T-cell (primary cell): ENCODE data around the gene CHD5. TPM values are rescaled to one million over a fixed set of nuclear protein-coding genes. Genes with fewer than 3 reads are reported as not detected.

ENCODE experiments used
- ATAC-seq, 4 experiments: fragments of 200-7000 bp in 3 of 4; fragments of 150-1000 bp in 1 of 4; cut with Tn5 transposase; replicated peaks in 1 of 4; 1 replicate in 3 of 4; 2 replicates in 1 of 4; pipeline ENCODE4 v1.10.0; 2021; ENCODE audit warnings: moderate library complexity in 3 of 4, mild to moderate bottlenecking in 2 of 4, moderate number of reproducible peaks in 1 of 4
- CTCF ChIA-PET, 2 donors: fragments of 300-600 bp; sonication (Branson Sonifier 250); formaldehyde crosslinking; loops; one replicate each; lab custom pipeline; 2022; ENCODE audit warnings: antibody characterized with exemption in 2 of 2; lab: Charles Lee
- POLR2A ChIA-PET, 2 donors: fragments of 300-600 bp; sonication (Branson Sonifier 250); formaldehyde crosslinking; loops; one replicate each; lab custom pipeline; 2022; ENCODE audit warnings: antibody characterized with exemption in 2 of 2; lab: Charles Lee
- DNase-seq, 35 experiments: peaks; one replicate each; pipeline versions ENCODE4 v3.0.0 to v3.0.0-alpha.2; 2013 to 2023
- H3K27ac ChIP-seq: one replicate; pipeline ENCODE4 v1.5.1; 2013; ENCODE audit warnings: low read length
- H3K27me3 ChIP-seq, 2 experiments: replicated peaks in 1 of 2; 1 replicate in 1 of 2; 2 replicates in 1 of 2; pipeline versions ENCODE4 v1.6.1 to v1.7.0; 2013; ENCODE audit warnings: low read length in 1 of 2, mixed read lengths in 1 of 2; ENCODE audit not compliant: control insufficient read depth in 2 of 2, insufficient read depth in 2 of 2; ENCODE audit errors: extremely low read depth in 1 of 2
- H3K36me3 ChIP-seq, 2 donors: 1 replicate in 1 of 2; 2 replicates in 1 of 2; pipeline versions ENCODE4 v1.6.1 to v1.7.0; 2013; ENCODE audit warnings: low read length in 1 of 2; ENCODE audit not compliant: control insufficient read depth in 2 of 2, insufficient read depth in 1 of 2; ENCODE audit errors: extremely low read depth in 1 of 2
- H3K4me1 ChIP-seq, 2 experiments: 1 replicate in 1 of 2; 2 replicates in 1 of 2; pipeline versions ENCODE4 v1.6.1 to v1.7.0; 2013; ENCODE audit warnings: low read length in 2 of 2, mixed read lengths in 1 of 2; ENCODE audit not compliant: insufficient read depth in 2 of 2, control insufficient read depth in 1 of 2; ENCODE audit errors: extremely low read depth in 1 of 2
- H3K4me3 ChIP-seq, 2 donors: 1 replicate in 1 of 2; 2 replicates in 1 of 2; pipeline versions ENCODE4 v1.5.1 to v1.7.0; 2013; ENCODE audit warnings: mild to moderate bottlenecking in 2 of 2, low read length in 1 of 2, moderate library complexity in 1 of 2; ENCODE audit not compliant: control insufficient read depth in 1 of 2; ENCODE audit errors: extremely low read depth in 1 of 2
- H3K9me3 ChIP-seq: 2 replicates; pipeline ENCODE4 v1.7.0; 2013
- H3K27ac Mint-ChIP-seq, 2 donors: one replicate each; pipeline ENCODE4 v1.8.0; 2020 to 2021; ENCODE audit warnings: mild to moderate bottlenecking in 2 of 2, mixed read lengths in 2 of 2
- H3K27me3 Mint-ChIP-seq, 2 donors: one replicate each; pipeline ENCODE4 v1.8.0; 2021 to 2022; ENCODE audit warnings: mixed read lengths in 2 of 2
- H3K36me3 Mint-ChIP-seq: one replicate; pipeline ENCODE4 v1.8.0; 2021; ENCODE audit warnings: mixed read lengths
- H3K4me1 Mint-ChIP-seq, 3 donors: one replicate each; pipeline ENCODE4 v1.8.0; 2020 to 2022; ENCODE audit warnings: mixed read lengths in 3 of 3, mild to moderate bottlenecking in 1 of 3
- H3K4me3 Mint-ChIP-seq, 3 donors: one replicate each; pipeline ENCODE4 v1.8.0; 2020 to 2022; ENCODE audit warnings: mild to moderate bottlenecking in 3 of 3, mixed read lengths in 3 of 3, moderate library complexity in 3 of 3
- H3K9me3 Mint-ChIP-seq, 3 donors: one replicate each; pipeline ENCODE4 v1.8.0; 2020 to 2022; ENCODE audit warnings: mixed read lengths in 3 of 3
- WGBS: methylation state at CpG from one replicate; pipeline ENCODE4 v1.1.5; 2013; ENCODE audit warnings: missing lambda C conversion rate; ENCODE audit not compliant: insufficient coverage; 5-methylcytosine and 5-hydroxymethylcytosine counted together
- total RNA-seq, 35 experiments: library from RNA in 6 of 35; stranded (reverse) in 6 of 35; fragments of 120-200 nt in 1 of 35; gene quantifications; one replicate each; pipeline versions ENCODE4 v1.2.1 to v1.2.4 and lab custom pipeline; 2013 to 2026

CHD5 gene
- total RNA-seq, 5 donors from 2014 or later (not counting 1 experiment from before 2014, with no cell fraction given) = 0.05 to 0.23 (median 0.16) TPM

DNA sequence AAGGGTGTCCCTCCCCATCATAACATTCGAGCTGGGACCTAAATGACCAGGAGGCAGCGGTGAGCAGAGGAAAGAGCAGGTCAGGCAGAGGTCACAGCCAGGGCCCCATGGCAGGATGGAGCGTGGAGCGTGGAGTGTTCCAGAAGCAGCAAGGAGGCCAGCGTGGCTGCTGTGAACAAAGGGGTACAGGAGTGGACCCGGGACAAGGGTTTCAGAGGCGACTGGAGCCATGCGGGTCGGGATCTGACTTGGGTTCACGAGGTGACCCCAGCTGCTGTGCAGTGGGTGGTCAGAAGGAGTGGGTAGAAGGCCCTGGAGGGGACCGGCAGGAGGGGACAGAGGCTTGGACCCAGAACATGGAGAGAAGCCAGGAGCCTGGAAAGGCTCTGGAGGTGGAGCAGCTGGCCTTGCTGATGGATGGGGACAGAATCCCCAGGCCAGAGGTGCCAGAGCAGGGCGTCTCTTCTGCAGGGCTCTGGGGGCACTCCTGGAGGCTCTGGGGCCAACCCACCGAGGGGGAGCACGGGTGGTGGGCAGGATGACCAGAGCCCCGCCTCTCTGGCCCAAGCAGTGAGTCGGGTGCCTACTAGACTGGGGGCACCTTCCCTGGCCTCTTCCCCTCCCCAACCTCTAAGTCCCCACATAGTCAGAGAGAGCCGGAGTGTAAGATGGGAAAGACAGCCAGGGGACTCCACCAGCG lies 2.3 kb downstream of the CHD5 start:
- H3K4me1 ChIP-seq = peaks cover 0 to 20% of the 10 kb centered on the region in 2 experiments
- no peak overlapping the region for H3K4me3 ChIP-seq
- no peak for ATAC-seq
- WGBS = 71% methylated on average over 15 of the region's 18 CpGs
- ChIA-PET POLR2A (no interaction called here), CTCF (no interaction called here)
- Mint-ChIP-seq H3K27ac (peak overlapping the region in 1 of 2 donors; percentile 2), H3K9me3 (no peaks in the 10 kb centered on the region), H3K27me3 (peaks cover 37 to 47% of the 10 kb centered on the region in 2 donors), H3K36me3 (no peaks in the 10 kb centered on the region), H3K4me3 (peak overlapping the region in 1 of 3 donors; percentile 54), H3K4me1 (peaks cover 22 to 26% (median 24%) of the 10 kb centered on the region in 3 donors)
- no peak for DNase-seq
- no peaks in the 10 kb centered on the region for H3K9me3 ChIP-seq
- no peaks in the 10 kb centered on the region for H3K36me3 ChIP-seq
- no peak overlapping the region for H3K27ac ChIP-seq
- peaks cover 7 to 72% of the 10 kb centered on the region in 2 experiments for H3K27me3 ChIP-seq

DNA sequence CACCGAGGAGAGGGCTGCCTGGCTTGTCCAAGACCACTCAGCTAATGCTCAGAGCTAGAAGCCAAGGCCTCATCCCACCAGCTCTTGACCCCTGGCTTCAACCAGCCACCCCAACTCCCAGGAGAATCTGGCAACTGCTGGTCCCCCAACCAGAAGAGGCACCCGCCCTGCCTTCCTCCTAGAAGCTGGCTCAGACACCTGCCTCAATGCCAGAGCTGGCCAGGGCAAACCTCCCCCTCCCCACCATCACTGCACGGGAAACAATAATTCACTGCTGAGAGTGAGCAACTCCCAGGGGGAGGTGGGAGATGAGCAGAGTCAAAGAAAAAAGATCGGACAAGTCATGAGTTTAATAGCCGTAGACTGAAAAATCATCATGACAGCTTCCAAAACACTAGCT lies 3.3 kb downstream of the CHD5 start:
- Mint-ChIP-seq H3K4me3 (no peak overlapping the region), H3K9me3 (no peaks in the 10 kb centered on the region), H3K36me3 (no peaks in the 10 kb centered on the region), H3K27me3 (peaks cover 35 to 49% of the 10 kb centered on the region in 2 donors), H3K4me1 (peaks cover 21 to 24% (median 24%) of the 10 kb centered on the region in 3 donors), H3K27ac (no peak overlapping the region)
- ChIA-PET POLR2A (no interaction called here), CTCF (no interaction called here)
- Histone ChIP-seq H3K27me3 (peaks cover 7 to 77% of the 10 kb centered on the region in 2 experiments), H3K9me3 (no peaks in the 10 kb centered on the region), H3K4me1 (peaks cover 0 to 20% of the 10 kb centered on the region in 2 experiments), H3K4me3 (no peak overlapping the region), H3K36me3 (no peaks in the 10 kb centered on the region), H3K27ac (no peak overlapping the region)
- ATAC-seq (no peak), DNase-seq (no peak)
- 60% methylated on average over 1 of the region's 5 CpGs for WGBS

DNA sequence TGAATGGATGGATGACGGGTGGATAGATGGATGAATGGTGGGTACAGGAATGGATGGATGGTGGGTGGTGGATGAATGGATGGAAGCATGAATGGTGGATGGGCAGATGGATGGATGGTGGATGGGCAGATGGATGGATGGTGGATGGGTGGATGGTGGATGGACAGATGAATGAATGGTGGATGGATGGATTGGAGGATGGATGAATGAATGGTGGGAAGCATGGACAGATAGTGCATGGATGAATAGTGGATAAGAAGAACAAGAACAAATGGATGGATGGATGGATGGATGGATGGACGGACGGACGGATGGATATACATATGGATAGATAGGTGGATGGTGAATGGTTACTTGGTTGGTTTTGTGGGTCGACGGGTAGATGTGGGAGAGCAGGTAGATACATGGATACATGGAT lies 4.7 kb downstream of the CHD5 start:
- WGBS = 80% methylated on average over 6 of the region's 6 CpGs
- H3K27me3 Mint-ChIP-seq = peaks cover 24 to 42% of the 10 kb centered on the region in 2 donors
- ChIA-PET POLR2A (no interaction called here), CTCF (no interaction called here)
- no peak overlapping the region for H3K27ac Mint-ChIP-seq
- no peaks in the 10 kb centered on the region for H3K9me3 Mint-ChIP-seq
- Histone ChIP-seq H3K4me1 (peaks cover 0 to 9% of the 10 kb centered on the region in 2 experiments), H3K27me3 (peaks cover 7 to 78% of the 10 kb centered on the region in 2 experiments), H3K27ac (no peak overlapping the region), H3K9me3 (no peaks in the 10 kb centered on the region), H3K4me3 (no peak overlapping the region), H3K36me3 (no peaks in the 10 kb centered on the region)
- H3K36me3 Mint-ChIP-seq = no peaks in the 10 kb centered on the region
- ATAC-seq (no peak), DNase-seq (no peak)
- H3K4me1 Mint-ChIP-seq = peaks cover 9 to 13% (median 12%) of the 10 kb centered on the region in 3 donors
- H3K4me3 Mint-ChIP-seq = no peak overlapping the region

DNA sequence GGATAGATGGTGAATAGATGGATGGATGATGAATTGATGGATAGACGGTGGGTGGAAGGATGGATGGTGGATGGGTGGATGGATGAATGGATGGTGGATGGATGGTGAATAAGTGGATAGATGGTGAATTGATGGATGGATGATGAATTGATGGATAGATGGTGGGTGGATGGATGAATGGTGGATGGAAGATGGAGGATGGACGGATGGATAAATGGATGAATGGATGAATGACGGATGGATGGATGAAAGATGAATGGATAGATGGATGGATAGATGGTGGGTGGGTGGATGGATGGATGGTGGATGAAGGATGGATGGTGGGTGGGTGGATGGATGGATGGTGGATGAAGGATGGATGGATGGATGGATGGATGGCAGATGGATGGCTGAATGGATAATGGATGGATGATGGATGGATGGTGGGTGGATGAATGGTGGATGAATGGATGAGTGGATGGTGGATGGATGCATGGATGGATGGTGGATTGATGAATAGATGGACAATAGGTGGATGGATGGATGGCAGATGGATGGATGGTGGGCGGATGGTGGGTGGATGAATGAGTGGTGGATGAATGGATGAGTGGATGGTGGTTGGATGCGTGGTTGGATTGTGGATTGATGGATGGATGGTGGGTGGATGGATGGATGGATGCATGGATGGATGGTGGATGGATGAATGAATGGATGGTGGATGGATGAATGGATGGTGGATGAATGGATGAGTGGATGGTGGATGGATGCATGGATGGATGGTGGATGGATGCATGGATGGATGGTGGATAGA lies 5.3 kb downstream of the CHD5 start:
- Mint-ChIP-seq H3K27me3 (peaks cover 24 to 44% of the 10 kb centered on the region in 2 donors), H3K27ac (no peak overlapping the region), H3K9me3 (no peaks in the 10 kb centered on the region), H3K4me3 (no peak overlapping the region), H3K36me3 (no peaks in the 10 kb centered on the region), H3K4me1 (peaks cover 9 to 13% (median 12%) of the 10 kb centered on the region in 3 donors)
- ChIA-PET CTCF (no interaction called here), POLR2A (no interaction called here)
- DNase-seq (no peak), ATAC-seq (no peak)
- no peaks in the 10 kb centered on the region for H3K9me3 ChIP-seq
- no peaks in the 10 kb centered on the region for H3K36me3 ChIP-seq
- peaks cover 0 to 9% of the 10 kb centered on the region in 2 experiments for H3K4me1 ChIP-seq
- no peak overlapping the region for H3K4me3 ChIP-seq
- 93% methylated on average over 5 of the region's 5 CpGs for WGBS
- H3K27ac ChIP-seq = no peak overlapping the region
- H3K27me3 ChIP-seq = peaks cover 7 to 82% of the 10 kb centered on the region in 2 experiments

DNA sequence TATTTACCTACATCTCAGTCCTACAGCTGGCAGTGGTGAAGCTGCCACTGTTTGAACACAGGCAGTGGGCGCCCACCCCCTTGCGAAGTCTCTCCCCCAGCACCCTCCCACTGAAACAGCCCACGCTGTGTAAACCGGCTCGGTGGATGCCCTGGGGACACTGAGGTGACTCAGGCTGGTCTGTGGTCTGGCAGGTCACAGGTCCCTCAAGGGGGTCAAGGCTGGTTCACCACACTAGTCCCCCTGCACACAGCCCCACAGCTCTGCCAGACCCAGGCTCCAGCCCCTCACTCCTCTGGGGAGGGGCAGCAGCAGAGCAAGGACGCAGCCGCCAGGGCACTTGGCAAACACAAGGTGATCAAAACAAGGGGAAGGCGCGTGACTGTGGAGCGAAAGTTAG lies 7.6 kb downstream of the CHD5 start:
- CTCF ChIA-PET = no interaction called here
- H3K36me3 ChIP-seq = no peaks in the 10 kb centered on the region
- Mint-ChIP-seq H3K4me3 (no peak overlapping the region), H3K27me3 (peaks cover 11 to 35% of the 10 kb centered on the region in 2 donors), H3K36me3 (no peaks in the 10 kb centered on the region), H3K4me1 (peaks cover 1 to 5% (median 3%) of the 10 kb centered on the region in 3 donors), H3K27ac (no peak overlapping the region), H3K9me3 (no peaks in the 10 kb centered on the region)
- POLR2A ChIA-PET = no interaction called here
- no peaks in the 10 kb centered on the region for H3K9me3 ChIP-seq
- H3K27ac ChIP-seq = no peak overlapping the region
- WGBS = 87% methylated on average over 8 of the region's 10 CpGs
- peaks cover 0 to 76% of the 10 kb centered on the region in 2 experiments for H3K27me3 ChIP-seq
- ATAC-seq (no peak), DNase-seq (no peak)
- no peak overlapping the region for H3K4me3 ChIP-seq
- no peaks in the 10 kb centered on the region for H3K4me1 ChIP-seq

DNA sequence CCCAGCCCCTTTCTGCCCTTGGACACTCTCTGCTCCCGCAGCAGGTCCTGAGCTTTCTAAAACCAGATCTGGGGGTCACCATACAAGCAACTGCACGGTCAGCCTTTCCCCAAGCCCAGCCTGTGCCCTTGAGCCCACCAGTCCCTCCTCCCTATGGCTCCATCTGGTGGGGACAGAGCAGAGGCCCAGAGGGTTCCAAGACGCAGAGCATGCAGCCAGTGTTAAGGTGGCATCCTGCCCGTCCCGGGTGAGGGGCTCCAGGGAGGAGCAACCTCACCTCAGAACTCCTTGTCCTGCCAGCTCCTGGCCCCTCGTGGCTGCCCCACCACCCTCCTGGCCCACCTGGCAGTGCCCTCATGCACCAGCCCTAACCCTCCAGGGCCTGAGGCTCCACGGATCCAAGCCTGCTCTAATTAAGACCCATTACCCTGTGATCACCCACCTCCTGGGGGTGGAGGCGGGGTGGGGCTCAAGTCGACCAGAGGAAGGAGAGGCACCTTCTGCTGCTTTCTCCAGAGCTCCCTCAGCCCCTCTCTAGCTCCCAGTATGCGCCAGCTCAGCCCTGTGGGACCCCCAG lies 8.5 kb downstream of the CHD5 start:
- Mint-ChIP-seq H3K27me3 (peaks cover 3 to 26% of the 10 kb centered on the region in 2 donors), H3K4me3 (no peak overlapping the region), H3K9me3 (no peaks in the 10 kb centered on the region), H3K36me3 (no peaks in the 10 kb centered on the region), H3K4me1 (no peaks in the 10 kb centered on the region), H3K27ac (no peak overlapping the region)
- H3K27ac ChIP-seq = no peak overlapping the region
- H3K36me3 ChIP-seq = no peaks in the 10 kb centered on the region
- H3K4me3 ChIP-seq = no peak overlapping the region
- WGBS = 37% methylated on average over 7 of the region's 10 CpGs
- ChIA-PET POLR2A (no interaction called here), CTCF (no interaction called here)
- H3K27me3 ChIP-seq = peaks cover 0 to 71% of the 10 kb centered on the region in 2 experiments
- ATAC-seq (no peak), DNase-seq (no peak)
- no peaks in the 10 kb centered on the region for H3K4me1 ChIP-seq
- no peaks in the 10 kb centered on the region for H3K9me3 ChIP-seq
